ENCODE measurements around the gene KCNB1.

DNA sequence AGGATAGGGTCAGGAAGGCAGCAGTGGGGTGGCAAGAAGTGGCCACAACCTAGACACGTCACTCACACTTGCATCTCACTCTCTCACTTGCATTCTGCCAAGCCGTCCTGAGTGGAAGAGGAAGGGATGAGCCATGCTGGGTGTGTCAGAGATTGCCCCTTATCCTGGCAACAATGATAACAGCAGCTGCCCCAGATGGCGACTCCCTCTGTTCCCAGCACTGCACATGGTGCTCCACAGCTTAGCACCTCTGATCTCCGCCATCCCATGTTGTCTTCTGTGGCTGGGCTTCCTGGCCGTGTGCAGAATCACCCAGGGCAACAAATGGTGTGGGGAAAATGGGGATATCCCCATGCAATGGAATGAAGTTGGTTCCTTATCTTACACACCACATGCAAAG lies 11.1 kb downstream of the KCNB1 start:
- TF ChIP-seq, protein P1, sequence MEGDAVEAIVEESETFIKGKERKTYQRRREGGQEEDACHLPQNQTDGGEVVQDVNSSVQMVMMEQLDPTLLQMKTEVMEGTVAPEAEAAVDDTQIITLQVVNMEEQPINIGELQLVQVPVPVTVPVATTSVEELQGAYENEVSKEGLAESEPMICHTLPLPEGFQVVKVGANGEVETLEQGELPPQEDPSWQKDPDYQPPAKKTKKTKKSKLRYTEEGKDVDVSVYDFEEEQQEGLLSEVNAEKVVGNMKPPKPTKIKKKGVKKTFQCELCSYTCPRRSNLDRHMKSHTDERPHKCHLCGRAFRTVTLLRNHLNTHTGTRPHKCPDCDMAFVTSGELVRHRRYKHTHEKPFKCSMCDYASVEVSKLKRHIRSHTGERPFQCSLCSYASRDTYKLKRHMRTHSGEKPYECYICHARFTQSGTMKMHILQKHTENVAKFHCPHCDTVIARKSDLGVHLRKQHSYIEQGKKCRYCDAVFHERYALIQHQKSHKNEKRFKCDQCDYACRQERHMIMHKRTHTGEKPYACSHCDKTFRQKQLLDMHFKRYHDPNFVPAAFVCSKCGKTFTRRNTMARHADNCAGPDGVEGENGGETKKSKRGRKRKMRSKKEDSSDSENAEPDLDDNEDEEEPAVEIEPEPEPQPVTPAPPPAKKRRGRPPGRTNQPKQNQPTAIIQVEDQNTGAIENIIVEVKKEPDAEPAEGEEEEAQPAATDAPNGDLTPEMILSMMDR (IDR thresholded peaks at IDR 0.05) = no peak
- TF ChIP-seq POLR2A (IDR thresholded peaks at IDR 0.05) = no peak
